HepG2 (cell line): ENCODE measurements around the gene EXOC7. TPM values are rescaled to one million over a fixed set of nuclear protein-coding genes. Genes with fewer than 3 reads are reported as not detected.

ENCODE experiments used
- CAMTA2 ChIP-seq: sonication (generic); formaldehyde crosslinking; IDR thresholded peaks from 2 replicates; pipeline ENCODE4 v1.4.0; 2020; ENCODE audit warnings: mild to moderate bottlenecking, missing genetic modification reagents, borderline replicate concordance
- EP300 ChIP-seq, 3 experiments: sonication (generic) in 1 of 3; formaldehyde crosslinking in 1 of 3; IDR thresholded peaks; 2 replicates each; pipeline versions ENCODE4 v1.5.1 to v1.6.1; 2011 to 2020; ENCODE audit warnings: low read depth in 2 of 3, low read length in 2 of 3, borderline replicate concordance in 1 of 3, improper control_type of control experiment in 1 of 3, mild to moderate bottlenecking in 1 of 3, missing genetic modification reagents in 1 of 3, moderate library complexity in 1 of 3
- EZH2 ChIP-seq: conservative IDR thresholded peaks from 2 replicates; pipeline ENCODE4 v1.6.1; 2012; ENCODE audit warnings: mild to moderate bottlenecking, low read depth, low read length, moderate library complexity
- FOXO1 ChIP-seq: sonication (generic); formaldehyde crosslinking; IDR thresholded peaks from 2 replicates; pipeline ENCODE4 v1.4.0; 2020; ENCODE audit warnings: missing genetic modification reagents
- FOXP1 ChIP-seq, 2 experiments: fragments of 450-650 bp in 1 of 2; IDR thresholded peaks; 2 replicates each; pipeline ENCODE4 v1.6.1; 2017 to 2018; ENCODE audit warnings: antibody characterized with exemption in 1 of 2
- HNRNPH1 ChIP-seq: fragments of 200-400 bp; formaldehyde crosslinking; optimal IDR thresholded peaks from 2 replicates; pipeline ENCODE3; 2017; ENCODE audit warnings: mild to moderate bottlenecking, low read depth, low read length
- KAT8 ChIP-seq: IDR thresholded peaks from 2 replicates; pipeline ENCODE4 v1.6.1; 2016; ENCODE audit warnings: missing genetic modification reagents, missing compliant biosample characterization
- MZF1 ChIP-seq: sonication (generic); formaldehyde crosslinking; IDR thresholded peaks from 2 replicates; pipeline ENCODE4 v1.8.1; 2023; ENCODE audit warnings: mild to moderate bottlenecking, missing genetic modification reagents, borderline replicate concordance
- POGZ ChIP-seq: sonication (generic); formaldehyde crosslinking; IDR thresholded peaks from 2 replicates; pipeline ENCODE4 v1.4.0; 2020; ENCODE audit warnings: mild to moderate bottlenecking, missing genetic modification reagents
- TOPORS ChIP-seq: sonication (generic); formaldehyde crosslinking; IDR thresholded peaks from 2 replicates; pipeline ENCODE4 v1.8.0; 2023; ENCODE audit warnings: mild to moderate bottlenecking, missing genetic modification reagents
- ZNF660 ChIP-seq: sonication (generic); formaldehyde crosslinking; IDR thresholded peaks from 2 replicates; pipeline ENCODE4 v1.5.1; 2020; ENCODE audit warnings: mild to moderate bottlenecking, low read depth, missing genetic modification reagents, borderline replicate concordance
- ZNF878 ChIP-seq: sonication (generic); formaldehyde crosslinking; IDR thresholded peaks from 2 replicates; pipeline ENCODE4 v1.8.1; 2023; ENCODE audit warnings: mild to moderate bottlenecking, missing genetic modification reagents, moderate library complexity
- polyA plus RNA-seq, 8 experiments: library from polyadenylated mRNA; depleted of rRNA in 3 of 8; stranded (reverse) in 7 of 8; unstranded in 1 of 8; fragments of >200 nt; fragmentation: Illumina TruSeq in 4 of 8; extraction: Trizol in 4 of 8; gene quantifications; 2 replicates each; pipeline versions ENCODE4 v1.2.1 to v1.2.3, GENCODE V29; 2011 to 2016; ENCODE audit warnings: low read depth in 4 of 8, missing spikeins in 1 of 8, mixed read lengths in 1 of 8; ENCODE audit not compliant: insufficient read depth in 1 of 8
- total RNA-seq, 5 experiments: library from RNA; depleted of rRNA; stranded (reverse); fragments of >200 nt; fragmentation: Illumina TruSeq; extraction: Trizol; gene quantifications; 2 replicates each; pipeline ENCODE4 v1.2.3, GENCODE V29; 2016; ENCODE audit warnings: low read depth in 1 of 5
- TF ChIP-seq, protein P1 (sequence below), 2 experiments: sonication (generic) in 1 of 2; formaldehyde crosslinking in 1 of 2; IDR thresholded peaks; 2 replicates each; pipeline versions ENCODE4 v1.4.0 to v1.6.1; 2016 to 2020; ENCODE audit warnings: borderline replicate concordance in 1 of 2, low read depth in 1 of 2, mild to moderate bottlenecking in 1 of 2, missing genetic modification reagents in 1 of 2
- TF ChIP-seq, protein P2 (sequence below): sonication (generic); formaldehyde crosslinking; IDR thresholded peaks from 2 replicates; pipeline ENCODE4 v1.4.0; 2020; ENCODE audit warnings: missing genetic modification reagents
- TF ChIP-seq, protein P3 (sequence below): sonication (generic); formaldehyde crosslinking; IDR thresholded peaks from 2 replicates; pipeline ENCODE4 v1.4.0; 2020; ENCODE audit warnings: mild to moderate bottlenecking, missing genetic modification reagents
- TF ChIP-seq, protein P4 (sequence below): sonication (generic); formaldehyde crosslinking; IDR thresholded peaks from 2 replicates; pipeline ENCODE4 v1.5.0; 2020; ENCODE audit warnings: mild to moderate bottlenecking, missing genetic modification reagents, moderate library complexity

The EXOC7 gene
- total and polyA plus RNA-seq, 2 of the 13 experiments (the other 11 are each of a cell fraction or from before 2014, with no cell fraction given): 86.9 to 116 TPM

DNA sequence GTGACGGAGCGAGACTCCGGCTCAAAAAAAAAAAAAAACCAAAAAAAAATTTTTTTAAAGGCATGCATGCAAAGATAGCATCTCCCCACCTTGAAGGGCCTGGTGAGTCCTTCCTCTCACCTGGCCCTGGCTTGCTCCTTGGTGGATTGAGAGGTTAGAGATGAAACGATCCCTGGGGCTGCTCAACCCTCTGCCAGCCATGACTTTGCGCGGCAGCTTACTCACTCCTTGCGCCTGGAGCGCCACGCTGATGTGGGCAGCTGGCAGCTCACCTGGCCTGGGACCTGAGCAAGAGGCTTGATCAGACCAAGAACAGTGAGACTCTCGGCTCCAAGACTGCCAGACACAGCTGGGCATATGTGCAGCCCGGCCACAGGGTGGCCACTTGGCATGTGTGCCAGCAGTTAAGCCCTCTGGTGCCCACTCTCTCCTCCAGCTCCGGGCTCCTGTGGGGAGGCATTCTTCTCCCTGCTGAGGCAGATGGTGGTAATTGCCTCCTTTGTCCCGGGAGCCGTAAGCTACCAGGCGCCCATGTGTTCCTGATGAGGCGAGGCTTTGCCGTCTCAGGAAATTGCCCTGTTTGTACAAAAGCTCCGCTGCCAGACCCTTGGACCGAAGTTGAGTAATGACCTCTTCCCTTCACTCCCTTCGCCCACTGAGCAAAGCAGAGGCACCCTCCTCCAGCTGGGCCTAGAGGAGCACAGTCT, 71.4 kb downstream of the EXOC7 start (continued):
- TF ChIP-seq KAT8 (CRISPR knock-in tag) (0 out of 2 replicates have a peak, but pooled peaks have one; percentile 32), FOXP1 (IDR thresholded peaks at IDR 0.05) (no peak), FOXP1 (CRISPR knock-in tag; IDR thresholded peaks at IDR 0.05) (0 out of 2 replicates have a peak, but pooled peaks have one; percentile 10), CAMTA2 (CRISPR knock-in tag) (no peak), HNRNPH1 (no peak), MZF1 (CRISPR knock-in tag) (no peak), ZNF660 (CRISPR knock-in tag) (no peak), FOXO1 (CRISPR knock-in tag) (0 out of 2 replicates have a peak, but pooled peaks have one; percentile 40), ZNF878 (CRISPR knock-in tag) (no peak), EP300 (IDR thresholded peaks at IDR 0.05; ENCODE audit: low read depth in 2 of 2, low read length in 2 of 2) (peak in 1 of 2 experiments; percentile 55; a peak in 1 of 4 replicates), EP300 (CRISPR knock-in tag; IDR thresholded peaks at IDR 0.05; ENCODE audit: borderline replicate concordance) (0 out of 2 replicates have a peak, but pooled peaks have one; percentile 61), EZH2 (no peak), POGZ (CRISPR knock-in tag) (no peak), TOPORS (no peak)
- TF ChIP-seq, protein P1, sequence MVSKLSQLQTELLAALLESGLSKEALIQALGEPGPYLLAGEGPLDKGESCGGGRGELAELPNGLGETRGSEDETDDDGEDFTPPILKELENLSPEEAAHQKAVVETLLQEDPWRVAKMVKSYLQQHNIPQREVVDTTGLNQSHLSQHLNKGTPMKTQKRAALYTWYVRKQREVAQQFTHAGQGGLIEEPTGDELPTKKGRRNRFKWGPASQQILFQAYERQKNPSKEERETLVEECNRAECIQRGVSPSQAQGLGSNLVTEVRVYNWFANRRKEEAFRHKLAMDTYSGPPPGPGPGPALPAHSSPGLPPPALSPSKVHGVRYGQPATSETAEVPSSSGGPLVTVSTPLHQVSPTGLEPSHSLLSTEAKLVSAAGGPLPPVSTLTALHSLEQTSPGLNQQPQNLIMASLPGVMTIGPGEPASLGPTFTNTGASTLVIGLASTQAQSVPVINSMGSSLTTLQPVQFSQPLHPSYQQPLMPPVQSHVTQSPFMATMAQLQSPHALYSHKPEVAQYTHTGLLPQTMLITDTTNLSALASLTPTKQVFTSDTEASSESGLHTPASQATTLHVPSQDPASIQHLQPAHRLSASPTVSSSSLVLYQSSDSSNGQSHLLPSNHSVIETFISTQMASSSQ (IDR thresholded peaks at IDR 0.05; ENCODE audit: low read depth): no peak
- TF ChIP-seq, protein P1 (CRISPR knock-in tag; IDR thresholded peaks at IDR 0.05; ENCODE audit: borderline replicate concordance): no peak
- TF ChIP-seq, protein P2, sequence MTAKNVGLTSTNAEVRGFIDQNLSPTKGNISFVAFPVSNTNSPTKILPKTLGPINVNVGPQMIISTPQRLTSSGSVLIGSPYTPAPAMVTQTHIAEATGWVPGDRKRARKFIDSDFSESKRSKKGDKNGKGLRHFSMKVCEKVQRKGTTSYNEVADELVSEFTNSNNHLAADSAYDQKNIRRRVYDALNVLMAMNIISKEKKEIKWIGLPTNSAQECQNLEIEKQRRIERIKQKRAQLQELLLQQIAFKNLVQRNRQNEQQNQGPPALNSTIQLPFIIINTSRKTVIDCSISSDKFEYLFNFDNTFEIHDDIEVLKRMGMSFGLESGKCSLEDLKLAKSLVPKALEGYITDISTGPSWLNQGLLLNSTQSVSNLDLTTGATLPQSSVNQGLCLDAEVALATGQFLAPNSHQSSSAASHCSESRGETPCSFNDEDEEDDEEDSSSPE: peak; percentile 66; the same call in 1 of the 2 replicates
- TF ChIP-seq, protein P3, sequence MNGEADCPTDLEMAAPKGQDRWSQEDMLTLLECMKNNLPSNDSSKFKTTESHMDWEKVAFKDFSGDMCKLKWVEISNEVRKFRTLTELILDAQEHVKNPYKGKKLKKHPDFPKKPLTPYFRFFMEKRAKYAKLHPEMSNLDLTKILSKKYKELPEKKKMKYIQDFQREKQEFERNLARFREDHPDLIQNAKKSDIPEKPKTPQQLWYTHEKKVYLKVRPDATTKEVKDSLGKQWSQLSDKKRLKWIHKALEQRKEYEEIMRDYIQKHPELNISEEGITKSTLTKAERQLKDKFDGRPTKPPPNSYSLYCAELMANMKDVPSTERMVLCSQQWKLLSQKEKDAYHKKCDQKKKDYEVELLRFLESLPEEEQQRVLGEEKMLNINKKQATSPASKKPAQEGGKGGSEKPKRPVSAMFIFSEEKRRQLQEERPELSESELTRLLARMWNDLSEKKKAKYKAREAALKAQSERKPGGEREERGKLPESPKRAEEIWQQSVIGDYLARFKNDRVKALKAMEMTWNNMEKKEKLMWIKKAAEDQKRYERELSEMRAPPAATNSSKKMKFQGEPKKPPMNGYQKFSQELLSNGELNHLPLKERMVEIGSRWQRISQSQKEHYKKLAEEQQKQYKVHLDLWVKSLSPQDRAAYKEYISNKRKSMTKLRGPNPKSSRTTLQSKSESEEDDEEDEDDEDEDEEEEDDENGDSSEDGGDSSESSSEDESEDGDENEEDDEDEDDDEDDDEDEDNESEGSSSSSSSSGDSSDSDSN (CRISPR knock-in tag): peak; percentile 57
- TF ChIP-seq, protein P4, sequence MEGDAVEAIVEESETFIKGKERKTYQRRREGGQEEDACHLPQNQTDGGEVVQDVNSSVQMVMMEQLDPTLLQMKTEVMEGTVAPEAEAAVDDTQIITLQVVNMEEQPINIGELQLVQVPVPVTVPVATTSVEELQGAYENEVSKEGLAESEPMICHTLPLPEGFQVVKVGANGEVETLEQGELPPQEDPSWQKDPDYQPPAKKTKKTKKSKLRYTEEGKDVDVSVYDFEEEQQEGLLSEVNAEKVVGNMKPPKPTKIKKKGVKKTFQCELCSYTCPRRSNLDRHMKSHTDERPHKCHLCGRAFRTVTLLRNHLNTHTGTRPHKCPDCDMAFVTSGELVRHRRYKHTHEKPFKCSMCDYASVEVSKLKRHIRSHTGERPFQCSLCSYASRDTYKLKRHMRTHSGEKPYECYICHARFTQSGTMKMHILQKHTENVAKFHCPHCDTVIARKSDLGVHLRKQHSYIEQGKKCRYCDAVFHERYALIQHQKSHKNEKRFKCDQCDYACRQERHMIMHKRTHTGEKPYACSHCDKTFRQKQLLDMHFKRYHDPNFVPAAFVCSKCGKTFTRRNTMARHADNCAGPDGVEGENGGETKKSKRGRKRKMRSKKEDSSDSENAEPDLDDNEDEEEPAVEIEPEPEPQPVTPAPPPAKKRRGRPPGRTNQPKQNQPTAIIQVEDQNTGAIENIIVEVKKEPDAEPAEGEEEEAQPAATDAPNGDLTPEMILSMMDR (CRISPR knock-in tag): no peak
